HEK293 (cell line): ENCODE data around the gene COX20.
A peak's percentile ranks its signal among the peaks of the same experiment; 100 is the strongest.

Source experiments
- CTCF ChIA-PET: fragments of 350-600 bp; formaldehyde crosslinking; extraction: SDS; loops from one replicate; lab custom pipeline; 2021; ENCODE audit warnings: antibody characterized with exemption; lab: Yijun Ruan, JAX
- POLR2A ChIA-PET: fragments of 300-600 bp; formaldehyde crosslinking; extraction: SDS; loops from one replicate; lab custom pipeline; 2020; ENCODE audit warnings: antibody characterized with exemption, inconsistent platforms; lab: Yijun Ruan, JAX
- H3K27ac ChIP-seq: fragments of 200-500 bp; sonication (Bioruptor generic); 2 replicates; pipeline ENCODE4 v1.5.1; 2014; ENCODE audit warnings: low read depth, low read length, control low read depth, inconsistent platforms; ENCODE audit errors: extremely low read depth
- H3K36me3 ChIP-seq, 2 experiments: fragments of 200-500 bp in 1 of 2; sonication (Bioruptor generic) in 1 of 2; 1 replicate in 1 of 2; 2 replicates in 1 of 2; pipeline ENCODE4 v1.5.1; 2014 to 2017; ENCODE audit warnings: inconsistent platforms in 2 of 2, low read length in 2 of 2; ENCODE audit not compliant: control insufficient read depth in 2 of 2, insufficient read depth in 1 of 2
- H3K4me1 ChIP-seq: fragments of 200-500 bp; sonication (Bioruptor generic); 2 replicates; pipeline ENCODE4 v1.5.1; 2014; ENCODE audit warnings: mild to moderate bottlenecking, low read length, inconsistent platforms; ENCODE audit not compliant: control insufficient read depth, insufficient read depth
- H3K4me3 ChIP-seq: 2 replicates; pipeline ENCODE4 v1.5.1; 2011; ENCODE audit warnings: low read depth, mild to moderate bottlenecking, control low read depth, low read length, moderate library complexity
- H3K9me3 ChIP-seq: fragments of 200-500 bp; sonication (Bioruptor generic); 2 replicates; pipeline ENCODE4 v1.5.1; 2014; ENCODE audit warnings: low read depth, low read length, inconsistent platforms; ENCODE audit not compliant: control insufficient read depth, insufficient read depth
- GLI2 ChIP-seq: fragments of 450-650 bp; formaldehyde crosslinking; IDR thresholded peaks from 2 replicates; pipeline ENCODE4; 2017; ENCODE audit warnings: missing biosample characterization, missing genetic modification characterization, low read depth, borderline replicate concordance
- PRDM1 ChIP-seq: fragments of 450-650 bp; formaldehyde crosslinking; IDR thresholded peaks from 2 replicates; pipeline ENCODE4; 2016; ENCODE audit warnings: missing biosample characterization, missing genetic modification characterization
- RBAK ChIP-seq: fragments of 450-650 bp; formaldehyde crosslinking; IDR thresholded peaks from 2 replicates; pipeline ENCODE4 v1.5.1; 2016; ENCODE audit warnings: missing biosample characterization, missing genetic modification characterization
- SALL2 ChIP-seq: fragments of 450-650 bp; formaldehyde crosslinking; IDR thresholded peaks from 2 replicates; pipeline ENCODE4 v1.5.0; 2017; ENCODE audit warnings: missing biosample characterization, mild to moderate bottlenecking, missing genetic modification characterization, borderline replicate concordance
- ZNF138 ChIP-seq: fragments of 450-650 bp; formaldehyde crosslinking; IDR thresholded peaks from 2 replicates; pipeline ENCODE4 v1.5.1; 2016; ENCODE audit warnings: missing biosample characterization, missing genetic modification characterization, borderline replicate concordance
- ZNF169 ChIP-seq: fragments of 450-650 bp; formaldehyde crosslinking; IDR thresholded peaks from 2 replicates; pipeline ENCODE4 v1.5.1; 2016; ENCODE audit warnings: missing biosample characterization, missing genetic modification characterization
- ZNF19 ChIP-seq: fragments of 450-650 bp; formaldehyde crosslinking; IDR thresholded peaks from 2 replicates; pipeline ENCODE4; 2016; ENCODE audit warnings: missing biosample characterization, missing genetic modification characterization, low read depth
- ZNF223 ChIP-seq: fragments of 450-650 bp; formaldehyde crosslinking; IDR thresholded peaks from 2 replicates; pipeline ENCODE4 v1.5.1; 2016; ENCODE audit warnings: missing biosample characterization, missing genetic modification characterization
- ZNF302 ChIP-seq: fragments of 450-650 bp; formaldehyde crosslinking; IDR thresholded peaks from 2 replicates; pipeline ENCODE4 v1.5.1; 2016; ENCODE audit warnings: missing biosample characterization, missing genetic modification characterization, low read depth
- ZNF311 ChIP-seq: fragments of 450-650 bp; formaldehyde crosslinking; IDR thresholded peaks from 2 replicates; pipeline ENCODE4 v1.5.1; 2017; ENCODE audit warnings: missing biosample characterization, missing genetic modification characterization, borderline replicate concordance
- ZNF426 ChIP-seq: fragments of 450-650 bp; formaldehyde crosslinking; IDR thresholded peaks from 2 replicates; pipeline ENCODE4 v1.5.1; 2017; ENCODE audit warnings: missing biosample characterization, missing genetic modification characterization, mild to moderate bottlenecking, inconsistent platforms, moderate library complexity
- ZNF529 ChIP-seq: fragments of 450-650 bp; formaldehyde crosslinking; IDR thresholded peaks from 2 replicates; pipeline ENCODE4 v1.5.1; 2017; ENCODE audit warnings: missing genetic modification characterization, missing biosample characterization; ENCODE audit not compliant: insufficient replicate concordance
- ZNF530 ChIP-seq: fragments of 450-650 bp; formaldehyde crosslinking; IDR thresholded peaks from 2 replicates; pipeline ENCODE4 v1.5.1; 2016; ENCODE audit warnings: low read depth, missing biosample characterization, missing genetic modification characterization
- ZNF596 ChIP-seq: fragments of 450-650 bp; IDR thresholded peaks from 2 replicates; pipeline ENCODE4 v1.5.0; 2018; ENCODE audit warnings: missing biosample characterization, mild to moderate bottlenecking, missing genetic modification characterization, moderate library complexity
- ZNF664 ChIP-seq: fragments of 450-650 bp; formaldehyde crosslinking; IDR thresholded peaks from 2 replicates; pipeline ENCODE4 v1.5.1; 2016; ENCODE audit warnings: missing biosample characterization, missing genetic modification characterization
- ZNF785 ChIP-seq: fragments of 450-650 bp; formaldehyde crosslinking; IDR thresholded peaks from 2 replicates; pipeline ENCODE4 v1.5.1; 2016; ENCODE audit warnings: missing biosample characterization, missing genetic modification characterization
- TF ChIP-seq, protein P1 (sequence below): fragments of 450-650 bp; formaldehyde crosslinking; IDR thresholded peaks from 2 replicates; pipeline ENCODE4 v1.5.1; 2016; ENCODE audit warnings: missing biosample characterization, missing genetic modification characterization
- TF ChIP-seq, protein P2 (sequence below): fragments of 450-650 bp; formaldehyde crosslinking; IDR thresholded peaks from 2 replicates; pipeline ENCODE4 v1.5.1; 2017; ENCODE audit warnings: missing biosample characterization, missing genetic modification characterization
- TF ChIP-seq, protein P3 (sequence below): fragments of 450-650 bp; IDR thresholded peaks from 2 replicates; pipeline ENCODE4 v1.5.1; 2018; ENCODE audit warnings: missing biosample characterization, mild to moderate bottlenecking, missing genetic modification characterization
- TF ChIP-seq, protein P4 (sequence below): fragments of 450-650 bp; formaldehyde crosslinking; IDR thresholded peaks from 2 replicates; pipeline ENCODE4 v1.5.1; 2016; ENCODE audit warnings: missing biosample characterization, missing genetic modification characterization

Gene COX20

DNA sequence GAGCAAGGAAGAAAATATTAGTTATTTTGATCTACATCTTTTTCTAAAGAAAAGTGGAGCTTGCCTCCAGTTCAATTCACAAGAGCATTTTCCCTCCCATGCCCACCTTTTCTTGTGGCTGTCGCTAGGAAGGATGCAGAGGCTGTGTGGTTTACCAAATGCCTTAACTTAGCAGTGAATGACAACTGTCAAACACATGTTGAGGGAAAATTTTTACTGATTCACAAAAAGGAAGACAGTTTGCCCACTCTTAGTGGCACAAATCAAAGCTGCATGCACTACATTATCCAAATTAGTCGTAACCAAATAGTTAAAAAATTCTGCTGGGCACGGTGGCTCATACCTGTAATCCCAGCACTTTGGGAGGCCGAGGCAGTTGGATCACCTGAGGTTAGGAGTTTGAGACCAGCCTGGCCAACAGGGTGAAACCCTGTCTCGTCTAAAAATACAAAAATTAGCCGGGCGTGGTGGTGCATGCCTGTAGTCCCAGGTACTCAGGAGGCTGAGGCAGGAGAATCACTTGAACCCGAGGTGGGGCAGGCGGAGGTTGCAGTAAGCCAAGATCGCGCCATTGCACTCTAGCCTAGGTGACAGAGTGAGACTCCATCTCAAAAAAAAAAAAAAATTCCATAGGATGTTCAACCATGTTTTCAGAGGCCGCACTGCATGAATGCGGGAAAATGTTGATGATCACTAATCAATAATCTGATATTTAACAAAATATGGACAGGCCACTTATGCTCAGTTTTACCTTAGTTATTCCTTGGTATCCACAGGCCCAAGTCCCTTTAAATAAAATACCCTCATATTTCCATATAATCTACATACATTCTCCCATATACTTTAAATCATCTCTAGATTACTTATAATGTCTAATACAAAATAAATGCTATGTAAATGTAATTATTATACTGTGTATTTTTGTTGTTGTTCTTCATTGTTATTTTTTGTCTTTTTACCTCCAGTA is 9.0 kb downstream of the COX20 start (continued):
- TF ChIP-seq, protein P1, sequence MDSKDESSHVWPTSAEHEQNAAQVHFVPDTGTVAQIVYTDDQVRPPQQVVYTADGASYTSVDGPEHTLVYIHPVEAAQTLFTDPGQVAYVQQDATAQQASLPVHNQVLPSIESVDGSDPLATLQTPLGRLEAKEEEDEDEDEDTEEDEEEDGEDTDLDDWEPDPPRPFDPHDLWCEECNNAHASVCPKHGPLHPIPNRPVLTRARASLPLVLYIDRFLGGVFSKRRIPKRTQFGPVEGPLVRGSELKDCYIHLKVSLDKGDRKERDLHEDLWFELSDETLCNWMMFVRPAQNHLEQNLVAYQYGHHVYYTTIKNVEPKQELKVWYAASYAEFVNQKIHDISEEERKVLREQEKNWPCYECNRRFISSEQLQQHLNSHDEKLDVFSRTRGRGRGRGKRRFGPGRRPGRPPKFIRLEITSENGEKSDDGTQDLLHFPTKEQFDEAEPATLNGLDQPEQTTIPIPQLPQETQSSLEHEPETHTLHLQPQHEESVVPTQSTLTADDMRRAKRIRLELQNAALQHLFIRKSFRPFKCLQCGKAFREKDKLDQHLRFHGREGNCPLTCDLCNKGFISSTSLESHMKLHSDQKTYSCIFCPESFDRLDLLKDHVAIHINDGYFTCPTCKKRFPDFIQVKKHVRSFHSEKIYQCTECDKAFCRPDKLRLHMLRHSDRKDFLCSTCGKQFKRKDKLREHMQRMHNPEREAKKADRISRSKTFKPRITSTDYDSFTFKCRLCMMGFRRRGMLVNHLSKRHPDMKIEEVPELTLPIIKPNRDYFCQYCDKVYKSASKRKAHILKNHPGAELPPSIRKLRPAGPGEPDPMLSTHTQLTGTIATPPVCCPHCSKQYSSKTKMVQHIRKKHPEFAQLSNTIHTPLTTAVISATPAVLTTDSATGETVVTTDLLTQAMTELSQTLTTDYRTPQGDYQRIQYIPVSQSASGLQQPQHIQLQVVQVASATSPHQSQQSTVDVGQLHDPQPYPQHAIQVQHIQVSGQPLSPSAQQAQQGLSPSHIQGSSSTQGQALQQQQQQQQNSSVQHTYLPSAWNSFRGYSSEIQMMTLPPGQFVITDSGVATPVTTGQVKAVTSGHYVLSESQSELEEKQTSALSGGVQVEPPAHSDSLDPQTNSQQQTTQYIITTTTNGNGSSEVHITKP (tag by site-specific recombination), result peak; percentile 36; the same call in 1 of the 2 replicates

DNA sequence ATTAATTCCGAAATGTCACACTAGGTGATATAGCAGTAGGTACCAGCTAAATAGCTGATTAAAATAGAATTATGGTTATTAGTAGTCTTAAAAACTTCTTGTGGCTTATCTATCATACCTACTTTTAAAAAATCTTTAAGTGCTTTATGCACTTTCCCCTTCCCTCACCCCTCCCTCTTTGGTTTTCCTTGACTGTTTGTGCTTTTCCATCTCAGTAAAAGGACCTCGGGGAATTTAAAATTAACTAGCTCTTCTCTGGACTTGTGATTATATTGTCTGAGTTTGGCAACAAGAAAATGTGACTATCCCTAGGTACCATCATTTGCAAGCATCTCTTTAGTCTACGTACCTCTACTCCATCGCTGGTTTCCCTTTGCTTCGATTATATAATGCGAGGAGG is 11.2 kb downstream of the COX20 start:
- Histone ChIP-seq H3K4me1 (no peaks in the 10 kb centered on the region), H3K9me3 (no peaks in the 10 kb centered on the region), H3K36me3 (peaks cover 95 to 100% of the 10 kb centered on the region in 2 experiments), H3K27ac (no peak overlapping the region), H3K4me3 (no peak overlapping the region)
- ChIA-PET POLR2A (interaction anchor here (1.5 to 6.6 kb wide), 2 partner anchors 8 to 11 kb away, joined by 3 to 39 read pairs; partner anchors contain the start of gene COX20), CTCF (interaction anchor here (0.7 to 1.8 kb wide), 3 partner anchors 9 to 12 kb away, joined by 4 to 6 read pairs (median 4); no protein-coding TSS in a partner anchor)
- TF ChIP-seq ZNF664 (peak; percentile 62; the same call in 1 of the 2 replicates), PRDM1 (peak; percentile 72), RBAK (tag by site-specific recombination) (no peak), ZNF785 (tag by site-specific recombination) (no peak), ZNF529 (tag by site-specific recombination) (no peak)
- TF ChIP-seq, protein P2, sequence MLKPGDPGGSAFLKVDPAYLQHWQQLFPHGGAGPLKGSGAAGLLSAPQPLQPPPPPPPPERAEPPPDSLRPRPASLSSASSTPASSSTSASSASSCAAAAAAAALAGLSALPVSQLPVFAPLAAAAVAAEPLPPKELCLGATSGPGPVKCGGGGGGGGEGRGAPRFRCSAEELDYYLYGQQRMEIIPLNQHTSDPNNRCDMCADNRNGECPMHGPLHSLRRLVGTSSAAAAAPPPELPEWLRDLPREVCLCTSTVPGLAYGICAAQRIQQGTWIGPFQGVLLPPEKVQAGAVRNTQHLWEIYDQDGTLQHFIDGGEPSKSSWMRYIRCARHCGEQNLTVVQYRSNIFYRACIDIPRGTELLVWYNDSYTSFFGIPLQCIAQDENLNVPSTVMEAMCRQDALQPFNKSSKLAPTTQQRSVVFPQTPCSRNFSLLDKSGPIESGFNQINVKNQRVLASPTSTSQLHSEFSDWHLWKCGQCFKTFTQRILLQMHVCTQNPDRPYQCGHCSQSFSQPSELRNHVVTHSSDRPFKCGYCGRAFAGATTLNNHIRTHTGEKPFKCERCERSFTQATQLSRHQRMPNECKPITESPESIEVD (tag by site-specific recombination), result peak; percentile 40; the same call in 1 of the 2 replicates

DNA sequence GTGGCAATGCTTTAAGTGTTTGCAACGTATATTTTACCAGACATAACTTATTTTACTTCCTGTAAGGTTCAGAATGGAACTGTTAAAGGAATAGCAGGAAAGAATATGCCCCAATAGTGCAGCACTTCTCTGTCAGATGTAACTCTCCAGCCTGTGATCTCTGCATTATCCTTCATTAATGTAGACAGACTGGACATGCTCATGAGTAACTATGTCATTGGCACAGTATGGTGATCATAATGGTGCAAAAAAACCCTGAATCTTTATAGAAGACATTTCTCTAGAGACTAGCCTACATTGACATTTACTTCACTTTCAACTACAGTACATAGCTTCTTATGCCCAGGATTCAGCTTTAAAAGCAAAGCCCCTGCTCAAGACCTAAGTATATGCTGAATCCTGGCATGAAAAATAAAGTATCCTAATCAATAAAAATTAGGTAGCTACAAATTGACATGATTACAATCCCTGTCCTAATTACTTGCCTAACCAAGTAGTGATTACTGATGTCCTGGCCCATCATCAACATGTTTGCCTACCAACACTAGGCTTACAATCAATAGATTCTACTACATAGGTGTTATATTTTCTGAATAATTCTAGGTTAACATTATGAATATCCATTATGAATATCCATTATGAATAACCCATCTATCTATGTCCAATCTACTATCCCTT is 13.9 kb downstream of the COX20 start:
- H3K4me1 ChIP-seq, result no peaks in the 10 kb centered on the region
- H3K9me3 ChIP-seq, result no peaks in the 10 kb centered on the region
- H3K27ac ChIP-seq, result no peak overlapping the region
- ChIA-PET POLR2A (interaction anchor here (0.7 to 6.6 kb wide), 4 partner anchors 8 to 122 kb away, joined by 3 to 39 read pairs (median 15); partner anchors contain the start of gene COX20), CTCF (interaction anchor here (1.0 to 5.4 kb wide), 3 partner anchors 12 to 193 kb away, joined by 3 to 28 read pairs (median 9); no protein-coding TSS in a partner anchor)
- H3K4me3 ChIP-seq, result no peak overlapping the region
- H3K36me3 ChIP-seq, result peaks cover 99 to 100% of the 10 kb centered on the region in 2 experiments
- TF ChIP-seq ZNF19 (tag by site-specific recombination), result no peak
- TF ChIP-seq, protein P3, sequence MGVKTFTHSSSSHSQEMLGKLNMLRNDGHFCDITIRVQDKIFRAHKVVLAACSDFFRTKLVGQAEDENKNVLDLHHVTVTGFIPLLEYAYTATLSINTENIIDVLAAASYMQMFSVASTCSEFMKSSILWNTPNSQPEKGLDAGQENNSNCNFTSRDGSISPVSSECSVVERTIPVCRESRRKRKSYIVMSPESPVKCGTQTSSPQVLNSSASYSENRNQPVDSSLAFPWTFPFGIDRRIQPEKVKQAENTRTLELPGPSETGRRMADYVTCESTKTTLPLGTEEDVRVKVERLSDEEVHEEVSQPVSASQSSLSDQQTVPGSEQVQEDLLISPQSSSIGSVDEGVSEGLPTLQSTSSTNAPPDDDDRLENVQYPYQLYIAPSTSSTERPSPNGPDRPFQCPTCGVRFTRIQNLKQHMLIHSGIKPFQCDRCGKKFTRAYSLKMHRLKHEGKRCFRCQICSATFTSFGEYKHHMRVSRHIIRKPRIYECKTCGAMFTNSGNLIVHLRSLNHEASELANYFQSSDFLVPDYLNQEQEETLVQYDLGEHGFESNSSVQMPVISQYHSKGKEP (tag by site-specific recombination), result no peak
- TF ChIP-seq, protein P4, sequence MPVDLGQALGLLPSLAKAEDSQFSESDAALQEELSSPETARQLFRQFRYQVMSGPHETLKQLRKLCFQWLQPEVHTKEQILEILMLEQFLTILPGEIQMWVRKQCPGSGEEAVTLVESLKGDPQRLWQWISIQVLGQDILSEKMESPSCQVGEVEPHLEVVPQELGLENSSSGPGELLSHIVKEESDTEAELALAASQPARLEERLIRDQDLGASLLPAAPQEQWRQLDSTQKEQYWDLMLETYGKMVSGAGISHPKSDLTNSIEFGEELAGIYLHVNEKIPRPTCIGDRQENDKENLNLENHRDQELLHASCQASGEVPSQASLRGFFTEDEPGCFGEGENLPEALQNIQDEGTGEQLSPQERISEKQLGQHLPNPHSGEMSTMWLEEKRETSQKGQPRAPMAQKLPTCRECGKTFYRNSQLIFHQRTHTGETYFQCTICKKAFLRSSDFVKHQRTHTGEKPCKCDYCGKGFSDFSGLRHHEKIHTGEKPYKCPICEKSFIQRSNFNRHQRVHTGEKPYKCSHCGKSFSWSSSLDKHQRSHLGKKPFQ (tag by site-specific recombination), result no peak
- no peak for TF ChIP-seq GLI2 (tag by site-specific recombination)
- TF ChIP-seq ZNF138 (tag by site-specific recombination), result no peak
- TF ChIP-seq ZNF223 (tag by site-specific recombination), result no peak
- TF ChIP-seq ZNF169 (tag by site-specific recombination), result no peak
- TF ChIP-seq ZNF426 (tag by site-specific recombination), result no peak
- TF ChIP-seq ZNF530 (tag by site-specific recombination), result no peak
- TF ChIP-seq ZNF596 (tag by site-specific recombination), result no peak
- TF ChIP-seq ZNF311, result no peak
- no peak for TF ChIP-seq SALL2
- no peak for TF ChIP-seq ZNF302 (tag by site-specific recombination)
